GM12865 (cell line): ENCODE data around the gene PEA15.

Experiments used
- DNase-seq: peaks from one replicate; pipeline ENCODE4 v3.0.0; 2010; ENCODE audit warnings: low read depth
- H3K4me3 ChIP-seq: 2 replicates; pipeline ENCODE4 v1.5.1; 2011; ENCODE audit warnings: mild to moderate bottlenecking, low read depth, low read length, control low read depth
- CTCF ChIP-seq: IDR thresholded peaks from 2 replicates; pipeline ENCODE4 v1.5.1; 2011; ENCODE audit warnings: low read length, control low read depth, low read depth, inconsistent platforms; ENCODE audit not compliant: insufficient read depth; ENCODE audit errors: missing control alignments

The PEA15 gene

GRCh38 chr1:160194737-160195059 is 10.5 kb upstream of the PEA15 start:
- DNase-seq = no peak
- TF ChIP-seq CTCF = no peak
- no peak overlapping the region for H3K4me3 ChIP-seq

- TF ChIP-seq CTCF = no peak
- no peak overlapping the region for H3K4me3 ChIP-seq
- DNase-seq = peak; percentile 37
Measured at GRCh38 chr1:160196143-160196542, 9.0 kb upstream of the PEA15 start.

GRCh38 chr1:160197231-160197630 is 8.0 kb upstream of the PEA15 start:
- TF ChIP-seq CTCF = no peak
- DNase-seq = no peak
- H3K4me3 ChIP-seq = no peak overlapping the region

GRCh38 chr1:160200786-160201185 is 4.4 kb upstream of the PEA15 start:
- H3K4me3 ChIP-seq = no peak overlapping the region
- DNase-seq = no peak
- no peak for TF ChIP-seq CTCF

GRCh38 chr1:160204526-160205241 is 500 bp upstream of the PEA15 start:
- peak; percentile 84 for DNase-seq
- TF ChIP-seq CTCF = no peak
- H3K4me3 ChIP-seq = peak overlapping the region; percentile 62

- DNase-seq = peak; percentile 64
- TF ChIP-seq CTCF = no peak
- peak overlapping the region; percentile 96 for H3K4me3 ChIP-seq
Measured at GRCh38 chr1:160206036-160206389, 829 bp downstream of the PEA15 start.

GRCh38 chr1:160206421-160207117 is 1.4 kb downstream of the PEA15 start:
- no peak for TF ChIP-seq CTCF
- peak overlapping the region; percentile 96 for H3K4me3 ChIP-seq
- DNase-seq = peak; percentile 25
